Tibial nerve (tissue), 4 donors: ENCODE results near the gene DLGAP5.

Experiments
- EP300 ChIP-seq, 2 donors: sonication (generic); formaldehyde crosslinking; IDR thresholded peaks; one replicate each; pipeline ENCODE4 v1.6.1; 2017; ENCODE audit warnings: antibody characterized with exemption in 2 of 2, mild to moderate bottlenecking in 1 of 2
- POLR2A ChIP-seq, 2 donors: fragments of 450-650 bp; IDR thresholded peaks; one replicate each; pipeline ENCODE4 v1.6.1; 2017; ENCODE audit warnings: antibody characterized with exemption in 2 of 2, mild to moderate bottlenecking in 2 of 2, moderate library complexity in 2 of 2
- TF ChIP-seq, protein P1 (sequence below), 5 experiments: fragments of 200-600 bp in 3 of 5; fragments of 450-650 bp in 2 of 5; sonication (generic) in 3 of 5; IDR thresholded peaks; one replicate each; pipeline ENCODE4 v1.5.1; 2016 to 2019; ENCODE audit warnings: antibody characterized with exemption in 5 of 5, mild to moderate bottlenecking in 3 of 5, moderate library complexity in 2 of 5

- TF ChIP-seq EP300 (IDR thresholded peaks at IDR 0.05) (no peak), POLR2A (IDR thresholded peaks at IDR 0.05) (no peak)
- TF ChIP-seq, protein P1, sequence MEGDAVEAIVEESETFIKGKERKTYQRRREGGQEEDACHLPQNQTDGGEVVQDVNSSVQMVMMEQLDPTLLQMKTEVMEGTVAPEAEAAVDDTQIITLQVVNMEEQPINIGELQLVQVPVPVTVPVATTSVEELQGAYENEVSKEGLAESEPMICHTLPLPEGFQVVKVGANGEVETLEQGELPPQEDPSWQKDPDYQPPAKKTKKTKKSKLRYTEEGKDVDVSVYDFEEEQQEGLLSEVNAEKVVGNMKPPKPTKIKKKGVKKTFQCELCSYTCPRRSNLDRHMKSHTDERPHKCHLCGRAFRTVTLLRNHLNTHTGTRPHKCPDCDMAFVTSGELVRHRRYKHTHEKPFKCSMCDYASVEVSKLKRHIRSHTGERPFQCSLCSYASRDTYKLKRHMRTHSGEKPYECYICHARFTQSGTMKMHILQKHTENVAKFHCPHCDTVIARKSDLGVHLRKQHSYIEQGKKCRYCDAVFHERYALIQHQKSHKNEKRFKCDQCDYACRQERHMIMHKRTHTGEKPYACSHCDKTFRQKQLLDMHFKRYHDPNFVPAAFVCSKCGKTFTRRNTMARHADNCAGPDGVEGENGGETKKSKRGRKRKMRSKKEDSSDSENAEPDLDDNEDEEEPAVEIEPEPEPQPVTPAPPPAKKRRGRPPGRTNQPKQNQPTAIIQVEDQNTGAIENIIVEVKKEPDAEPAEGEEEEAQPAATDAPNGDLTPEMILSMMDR (IDR thresholded peaks at IDR 0.05), result no peak
Observed at GRCh38 chr14:55190906-55191202, 531 bp downstream of the DLGAP5 start.
